SK-N-MC (cell line): ENCODE measurements around the gene CCDC59.
A peak's percentile ranks its signal among the peaks of the same experiment; 100 is the strongest.

Experiments used
- DNase-seq: peaks from one replicate; pipeline ENCODE4 v3.0.0-alpha.2; 2011; ENCODE audit warnings: low read depth, low spot score
- H3K27ac ChIP-seq: fragments of 200-600 bp; sonication (generic); 2 replicates; pipeline ENCODE4 v1.5.1; 2016; ENCODE audit warnings: mixed run types
- H3K36me3 ChIP-seq: fragments of 200-600 bp; sonication (generic); 2 replicates; pipeline ENCODE4 v1.6.1; 2017; ENCODE audit warnings: antibody characterized with exemption, low read length, mixed read lengths; ENCODE audit not compliant: insufficient read depth
- H3K4me3 ChIP-seq: fragments of 200-600 bp; sonication (generic); 2 replicates; pipeline ENCODE4 v1.5.1; 2016
- H3K9ac ChIP-seq: fragments of 200-600 bp; sonication (generic); 2 replicates; pipeline ENCODE4 v1.8.0; 2017; ENCODE audit warnings: mixed run types, mixed read lengths; ENCODE audit not compliant: insufficient read length
- H3K9me3 ChIP-seq: fragments of 200-600 bp; sonication (generic); 2 replicates; pipeline ENCODE4 v1.6.1; 2017; ENCODE audit warnings: low read depth, mild to moderate bottlenecking, antibody characterized with exemption, low read length, moderate library complexity, mixed read lengths
- EZH2 ChIP-seq: fragments of 200-600 bp; sonication (generic); IDR thresholded peaks from one replicate; pipeline ENCODE4 v1.6.1; 2017; ENCODE audit warnings: antibody characterized with exemption
- FOXP2 ChIP-seq: optimal IDR thresholded peaks from 2 replicates; pipeline ENCODE3; 2011; ENCODE audit warnings: mild to moderate bottlenecking, moderate library complexity; ENCODE audit not compliant: insufficient read depth; ENCODE audit errors: extremely low read length, control extremely low read depth
- POLR2AphosphoS5 ChIP-seq: IDR thresholded peaks from 2 replicates; pipeline ENCODE4 v1.6.1; 2012; ENCODE audit warnings: mild to moderate bottlenecking, low read depth, low read length, borderline replicate concordance

CCDC59 gene, protein sequence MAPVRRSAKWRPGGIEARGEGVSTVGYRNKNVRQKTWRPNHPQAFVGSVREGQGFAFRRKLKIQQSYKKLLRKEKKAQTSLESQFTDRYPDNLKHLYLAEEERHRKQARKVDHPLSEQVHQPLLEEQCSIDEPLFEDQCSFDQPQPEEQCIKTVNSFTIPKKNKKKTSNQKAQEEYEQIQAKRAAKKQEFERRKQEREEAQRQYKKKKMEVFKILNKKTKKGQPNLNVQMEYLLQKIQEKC

DNA sequence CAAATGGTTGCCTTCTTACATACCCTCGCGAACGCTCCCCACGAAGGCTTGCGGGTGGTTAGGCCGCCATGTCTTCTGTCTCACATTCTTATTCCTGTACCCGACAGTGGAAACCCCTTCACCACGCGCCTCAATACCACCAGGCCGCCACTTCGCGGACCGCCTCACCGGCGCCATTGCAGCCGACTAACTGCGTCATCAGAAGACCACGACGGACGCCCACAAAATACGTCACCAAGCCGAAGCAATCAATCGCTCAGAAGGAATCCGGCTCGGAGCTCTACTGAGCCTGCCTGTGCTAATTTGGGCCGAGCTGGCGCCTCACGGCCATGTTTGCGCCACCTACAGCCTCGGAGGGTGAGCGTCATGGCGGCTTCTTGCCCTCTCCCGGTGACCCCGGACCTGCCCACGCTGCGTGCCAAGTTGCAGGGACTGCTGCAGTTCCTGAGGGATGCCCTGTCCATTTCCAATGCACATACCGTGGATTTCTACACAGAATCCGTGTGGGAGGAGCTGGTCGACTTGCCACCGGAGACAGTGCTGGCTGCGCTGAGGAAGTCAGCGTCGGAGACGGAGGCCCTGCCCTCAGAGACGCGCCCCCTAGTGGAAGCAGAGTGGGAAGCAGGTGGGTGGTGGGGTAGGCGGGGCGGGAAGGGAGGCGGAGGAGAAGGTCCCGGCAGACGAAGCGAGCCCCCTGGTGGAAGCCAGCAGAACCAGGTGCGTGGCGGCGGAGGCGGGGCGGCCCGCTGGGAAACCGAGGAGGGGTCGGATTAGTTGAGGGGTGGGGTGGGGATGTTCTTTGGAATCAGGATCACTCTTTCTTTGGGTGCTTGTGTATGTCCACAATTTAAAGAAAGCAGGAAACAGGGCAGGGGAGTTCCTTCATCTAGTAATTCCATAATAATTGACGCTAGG lies at the start of gene CCDC59, which contains the start of gene METTL25:
CCDC59 (minus strand) TSS at position 188 of the 915 bp plus-strand sequence; CDS start at position 177, 11 bp downstream.
METTL25 (plus strand) TSS at position 330 of the 915 bp plus-strand sequence; CDS start at position 367, 37 bp downstream.
- TF ChIP-seq FOXP2 (peak; percentile 59), POLR2AphosphoS5 (peak; percentile 89), EZH2 (no peak)
- DNase-seq = peak; percentile 89
- Histone ChIP-seq H3K36me3 (peaks cover 37% of the 10 kb centered on the region), H3K4me3 (peak within 1 kb of the TSS; percentile 96), H3K27ac (peak within 1 kb of the TSS; percentile 90), H3K9ac (peak within 1 kb of the TSS; percentile 97), H3K9me3 (no peaks in the 10 kb centered on the region)

DNA sequence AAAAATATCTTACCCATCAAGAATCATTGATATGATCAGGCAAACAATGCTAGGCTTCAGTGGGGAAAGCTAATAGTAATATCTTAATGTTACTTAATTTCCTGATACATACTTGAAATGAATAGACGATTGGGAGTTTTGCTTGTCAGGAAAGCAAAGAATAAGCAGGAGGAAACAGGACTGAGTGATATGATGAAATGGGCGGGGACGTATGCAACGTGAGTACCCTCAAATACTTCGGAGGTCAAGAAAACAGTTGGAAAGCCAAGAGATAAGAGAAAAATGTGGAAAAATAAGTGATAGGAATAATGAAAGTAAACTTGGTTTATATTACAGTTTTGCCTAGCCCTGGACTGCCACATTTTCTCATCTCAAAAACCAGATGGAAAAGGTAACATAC lies 49.3 kb upstream of the CCDC59 start:
- Histone ChIP-seq H3K9ac (no peak overlapping the region), H3K27ac (no peak overlapping the region), H3K9me3 (no peaks in the 10 kb centered on the region), H3K4me3 (no peak overlapping the region), H3K36me3 (no peaks in the 10 kb centered on the region)
- TF ChIP-seq EZH2 (no peak), POLR2AphosphoS5 (no peak)
- no peak for DNase-seq

DNA sequence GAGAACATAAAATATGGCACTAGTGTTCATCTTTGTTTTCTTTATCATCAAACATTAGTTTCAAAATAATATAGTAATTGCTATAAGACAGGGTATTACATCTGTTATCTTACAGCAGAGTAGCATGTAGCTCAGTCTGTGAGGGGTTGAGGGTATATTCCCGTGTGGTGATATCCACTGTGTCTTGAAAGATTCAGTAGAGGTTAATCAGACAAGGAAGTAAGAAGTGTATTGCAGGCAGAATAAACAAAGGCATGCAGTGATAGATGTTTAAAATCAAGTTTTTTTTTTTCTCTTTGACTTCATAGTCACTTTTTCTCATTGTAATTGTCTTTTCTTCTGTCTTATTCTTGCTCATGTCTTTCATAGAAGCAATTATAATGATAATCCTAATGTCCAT lies 48.5 kb upstream of the CCDC59 start:
- no peaks in the 10 kb centered on the region for H3K36me3 ChIP-seq
- TF ChIP-seq EZH2 = no peak
- TF ChIP-seq POLR2AphosphoS5 = no peak
- H3K27ac ChIP-seq = no peak overlapping the region
- H3K9ac ChIP-seq = no peak overlapping the region
- H3K9me3 ChIP-seq = no peaks in the 10 kb centered on the region
- no peak for DNase-seq
- no peak overlapping the region for H3K4me3 ChIP-seq

DNA sequence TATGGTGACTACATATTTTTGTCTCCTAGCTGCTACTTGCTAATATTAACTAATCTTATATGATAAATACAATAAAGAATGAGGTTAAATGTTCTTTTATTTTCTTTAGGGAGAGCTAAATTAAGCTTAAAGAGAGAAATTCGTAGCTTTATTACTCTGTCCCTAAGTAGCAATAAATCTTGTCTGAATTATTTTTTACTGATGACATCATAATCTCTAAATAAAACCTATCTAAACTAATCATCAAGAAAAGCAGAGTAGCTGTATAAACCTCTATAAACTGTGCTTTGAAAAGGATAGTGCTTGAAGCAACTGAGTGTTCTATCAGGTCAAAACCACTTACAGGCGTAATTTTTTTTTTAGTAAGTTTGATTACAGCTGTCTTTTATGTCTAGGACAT lies 42.6 kb upstream of the CCDC59 start:
- Histone ChIP-seq H3K27ac (no peak overlapping the region), H3K36me3 (no peaks in the 10 kb centered on the region), H3K4me3 (no peak overlapping the region), H3K9me3 (no peaks in the 10 kb centered on the region), H3K9ac (no peak overlapping the region)
- no peak for TF ChIP-seq POLR2AphosphoS5
- TF ChIP-seq FOXP2 = no peak
- no peak for TF ChIP-seq EZH2
- DNase-seq = no peak

DNA sequence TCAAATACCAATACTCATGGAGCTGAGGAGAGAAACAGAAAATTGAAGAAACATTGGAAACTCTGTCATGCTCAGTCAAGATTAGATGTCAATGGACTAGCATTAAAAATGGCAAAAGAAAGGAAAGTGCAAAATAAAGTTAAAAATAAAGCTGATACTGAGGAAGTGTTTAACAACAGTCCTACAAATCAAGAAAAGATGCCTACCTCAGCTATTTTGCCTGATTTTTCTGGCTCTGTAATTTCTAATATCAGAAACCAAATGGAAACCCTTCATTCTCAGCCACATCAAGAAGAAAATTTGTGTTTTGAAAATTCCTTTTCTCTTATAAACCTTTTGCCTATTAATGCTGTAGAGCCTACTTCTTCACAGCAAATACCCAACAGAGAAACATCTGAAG lies 40.7 kb upstream of the CCDC59 start:
- Histone ChIP-seq H3K36me3 (no peaks in the 10 kb centered on the region), H3K4me3 (no peak overlapping the region), H3K9me3 (no peaks in the 10 kb centered on the region), H3K27ac (no peak overlapping the region), H3K9ac (no peak overlapping the region)
- TF ChIP-seq EZH2 = no peak
- TF ChIP-seq POLR2AphosphoS5 = no peak
- no peak for TF ChIP-seq FOXP2
- no peak for DNase-seq

DNA sequence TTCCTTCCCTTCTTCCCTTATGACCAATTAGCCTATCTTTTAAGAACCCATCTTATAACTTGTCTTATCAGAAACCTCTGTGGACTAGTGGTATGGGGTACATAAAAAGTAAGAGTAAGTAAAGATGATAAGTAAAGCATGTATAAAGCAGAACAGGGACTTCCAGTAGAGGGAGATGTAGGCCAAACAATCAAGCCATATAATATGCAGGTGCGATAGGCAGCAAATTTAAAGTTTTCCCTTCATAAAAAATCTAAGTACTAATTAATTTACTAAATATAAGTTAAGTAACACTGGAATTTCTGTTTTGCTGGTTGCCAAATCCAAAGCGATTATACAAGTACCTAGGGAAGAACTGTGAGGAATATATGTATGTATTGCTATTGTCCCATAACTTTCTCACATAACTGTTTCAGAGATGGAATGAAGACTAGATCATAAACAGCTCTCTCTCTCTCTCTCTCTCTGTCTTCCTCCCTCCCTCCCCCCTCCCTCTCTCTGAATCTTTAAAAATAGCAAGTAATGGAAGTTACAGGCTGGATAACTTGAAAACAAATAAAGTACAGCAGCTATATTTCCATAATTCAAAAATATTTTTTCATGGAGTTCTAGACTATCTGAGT lies 25.9 kb upstream of the CCDC59 start:
- no peak overlapping the region for H3K9ac ChIP-seq
- H3K36me3 ChIP-seq = 0 out of 2 replicates have a peak, but pooled peaks cover 3% of the 10 kb centered on the region
- TF ChIP-seq FOXP2 (no peak), POLR2AphosphoS5 (no peak), EZH2 (no peak)
- no peak overlapping the region for H3K4me3 ChIP-seq
- H3K27ac ChIP-seq = no peak overlapping the region
- no peaks in the 10 kb centered on the region for H3K9me3 ChIP-seq
- DNase-seq = peak; percentile 34

DNA sequence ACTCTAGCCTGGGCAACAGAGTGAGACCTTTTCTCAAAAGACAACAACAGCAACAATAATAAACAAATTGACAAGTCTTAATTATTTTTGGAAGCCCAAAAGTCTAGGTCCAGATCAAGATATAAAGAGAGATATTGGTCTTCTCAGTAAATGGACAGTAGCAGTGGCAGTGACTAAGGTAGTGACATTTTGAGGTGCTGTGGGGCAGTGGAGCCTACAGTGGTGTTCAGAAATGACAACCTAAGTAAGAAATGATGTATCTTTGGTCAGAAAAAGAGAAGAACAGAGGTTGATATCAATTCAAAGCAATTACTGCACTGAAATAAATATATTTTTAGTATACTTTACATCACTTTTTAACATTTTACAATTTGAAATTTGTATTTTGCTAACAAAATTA lies 20.8 kb upstream of the CCDC59 start:
- Histone ChIP-seq H3K9me3 (no peaks in the 10 kb centered on the region), H3K9ac (no peak overlapping the region), H3K27ac (no peak overlapping the region), H3K4me3 (no peak overlapping the region), H3K36me3 (no peaks in the 10 kb centered on the region)
- TF ChIP-seq POLR2AphosphoS5 = no peak
- no peak for TF ChIP-seq EZH2
- no peak for TF ChIP-seq FOXP2
- no peak for DNase-seq

DNA sequence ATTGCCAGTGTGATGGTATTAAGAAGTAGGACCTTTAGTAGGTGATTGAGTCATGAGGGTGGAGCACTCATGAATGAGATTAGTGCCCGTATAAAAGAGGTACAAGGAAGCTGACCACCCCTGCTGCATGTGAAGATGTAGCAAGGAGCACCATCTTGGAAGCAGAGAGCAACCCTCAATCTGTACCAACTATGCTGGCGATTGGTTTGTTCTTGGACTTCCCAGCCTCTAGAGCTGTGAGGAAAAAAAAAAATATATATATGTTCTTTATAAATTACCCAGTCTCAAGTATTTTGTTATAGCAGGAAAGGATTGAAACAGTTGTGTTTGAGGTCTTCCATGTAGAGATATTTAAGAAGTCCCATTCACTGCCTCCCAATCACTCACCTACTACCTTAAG lies 17.0 kb upstream of the CCDC59 start:
- no peak for DNase-seq

More for the DNA sequence above, 17.0 kb upstream of the CCDC59 start:
- Histone ChIP-seq H3K4me3 (no peak overlapping the region), H3K27ac (no peak overlapping the region), H3K9me3 (no peaks in the 10 kb centered on the region), H3K36me3 (no peaks in the 10 kb centered on the region), H3K9ac (no peak overlapping the region)
- no peak for TF ChIP-seq EZH2
- no peak for TF ChIP-seq POLR2AphosphoS5
- no peak for TF ChIP-seq FOXP2
